HG03280 (cell line): ENCODE results near the gene MEAF6.
"Not testable (repeated sequence)": the region's sequence is repeated elsewhere in the genome, so short reads cannot be mapped to it uniquely, and the experiment has no call there.

ENCODE experiments used
- ATAC-seq: cut with Tn5 transposase; IDR thresholded peaks from one replicate; pipeline ENCODE4 v1.9.1; 2021; ENCODE audit warnings: mild to moderate bottlenecking, moderate library complexity; ENCODE audit not compliant: unreplicated experiment

Gene MEAF6

DNA sequence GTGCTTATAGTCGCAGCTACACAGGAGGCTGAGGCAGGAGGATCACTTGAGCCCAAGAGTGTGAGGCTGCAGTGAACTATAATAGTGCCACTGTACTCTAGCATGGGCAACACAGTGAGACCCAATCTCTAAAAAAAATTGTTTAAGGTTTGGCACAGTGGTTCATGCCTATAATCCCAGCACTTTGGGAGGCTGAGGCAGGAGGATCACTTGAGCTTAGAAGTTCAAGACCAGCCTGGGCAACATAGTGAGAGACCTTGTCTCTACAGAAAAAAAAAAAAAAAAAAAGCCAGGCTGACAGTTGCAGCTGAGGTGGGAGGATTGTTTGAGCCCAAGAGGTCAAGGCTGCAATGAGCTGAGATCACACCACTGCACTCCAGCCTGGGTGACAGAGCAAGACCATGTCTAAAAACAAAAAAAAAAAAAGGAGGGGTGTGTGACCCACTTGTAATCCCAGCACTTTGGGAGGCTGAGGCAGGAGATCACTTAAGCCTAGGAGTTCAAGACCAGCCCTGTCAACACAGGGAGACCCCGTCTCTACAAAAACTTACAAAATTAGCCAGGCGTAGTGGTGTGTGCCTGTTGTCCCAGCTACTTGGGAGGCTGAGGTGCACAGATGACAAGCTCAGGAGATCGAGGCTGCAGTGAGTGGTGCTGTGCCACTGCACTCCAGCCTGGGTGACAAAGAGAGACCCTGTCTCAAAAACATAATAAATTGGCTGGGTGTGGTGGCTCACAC lies 18.0 kb upstream of the MEAF6 start:
- ATAC-seq, result not testable (repeated sequence)

DNA sequence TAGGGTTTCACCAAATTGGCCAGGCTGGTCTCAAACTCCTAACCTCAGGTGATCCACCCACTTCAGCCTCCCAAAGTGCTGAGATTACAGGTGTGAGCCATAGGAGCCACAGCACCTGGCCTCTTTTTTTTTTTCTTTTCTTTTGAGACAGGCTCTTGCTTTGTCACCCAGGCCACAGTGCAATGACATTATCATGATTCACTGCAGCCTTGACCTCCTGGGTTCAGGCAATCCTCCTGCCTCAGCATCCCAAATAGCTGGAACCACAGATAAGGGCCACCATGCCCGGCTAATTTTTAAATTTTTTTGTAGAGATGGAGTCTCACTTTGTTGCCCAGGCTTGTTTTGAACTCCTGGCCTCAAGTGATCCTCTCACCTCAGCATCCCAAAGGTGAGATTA lies 15.3 kb upstream of the MEAF6 start:
- not testable (repeated sequence) for ATAC-seq

GRCh38 chr1:37519613-37520012 lies 5.0 kb upstream of the MEAF6 start:
- ATAC-seq, result no peak

- not testable (repeated sequence) for ATAC-seq
These were observed 4.4 kb upstream of the MEAF6 start for GRCh38 chr1:37518929-37519328.

- not testable (repeated sequence) for ATAC-seq
These were observed 3.7 kb upstream of the MEAF6 start for GRCh38 chr1:37518241-37518640.

- no peak for ATAC-seq
These were observed 3.0 kb upstream of the MEAF6 start for GRCh38 chr1:37517569-37517968.

- ATAC-seq, result no peak
These were observed 844 bp upstream of the MEAF6 start for GRCh38 chr1:37515185-37516034.

DNA sequence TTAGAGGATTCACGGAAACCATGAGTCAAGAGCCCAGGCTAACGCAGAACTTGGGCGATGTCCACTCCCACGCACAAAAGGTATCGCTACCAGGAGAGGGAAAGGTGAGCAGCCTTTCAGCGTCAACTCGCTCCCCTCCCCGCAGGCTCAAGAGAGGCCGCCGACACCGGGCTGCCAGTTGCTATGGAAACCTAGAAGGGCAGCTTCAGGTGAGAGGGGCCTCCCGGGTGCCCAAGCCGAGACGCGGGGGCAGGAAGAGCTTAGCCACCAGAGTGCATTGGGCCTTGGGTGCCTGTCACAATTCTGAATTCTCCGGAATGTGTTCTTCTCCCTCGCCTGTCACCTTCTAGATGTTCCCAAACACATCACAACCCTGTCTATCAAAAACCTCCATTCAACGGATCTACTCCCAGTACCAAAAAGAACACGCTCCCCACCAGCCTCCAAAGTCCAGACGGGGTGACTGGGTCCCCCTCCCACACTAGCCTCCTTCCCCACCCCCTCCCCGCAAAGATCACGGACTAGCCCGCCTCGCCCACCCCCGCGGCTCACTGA lies 694 bp downstream of the MEAF6 start:
- peak; percentile 39 for ATAC-seq

GRCh38 chr1:37509181-37509580 lies 5.4 kb downstream of the MEAF6 start:
- no peak for ATAC-seq

- no peak for ATAC-seq
These were observed 7.8 kb downstream of the MEAF6 start for GRCh38 chr1:37506740-37507139.

GRCh38 chr1:37502791-37503190 lies 11.8 kb downstream of the MEAF6 start:
- ATAC-seq, result not testable (repeated sequence)

DNA sequence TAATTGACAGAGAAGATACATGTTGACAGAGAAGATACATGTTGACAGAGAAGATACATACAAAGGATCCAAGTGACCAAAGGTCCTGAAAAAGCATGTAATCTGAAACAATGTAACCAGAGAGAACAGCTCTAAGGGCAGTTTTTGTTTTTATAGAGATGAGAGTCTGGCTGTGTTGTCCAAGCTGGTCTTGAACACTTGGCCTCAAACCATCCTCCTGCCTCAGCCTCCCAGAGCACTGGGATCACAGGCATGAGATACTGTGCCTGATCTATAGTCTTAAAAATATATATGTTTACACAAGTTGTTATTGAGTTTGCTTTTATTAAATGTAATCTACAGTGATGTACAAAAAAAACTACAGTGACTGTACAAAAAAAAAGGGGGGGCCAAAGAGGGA lies 12.5 kb downstream of the MEAF6 start:
- ATAC-seq, result no peak

- no peak for ATAC-seq
These were observed 12.9 kb downstream of the MEAF6 start for GRCh38 chr1:37501661-37502060.

DNA sequence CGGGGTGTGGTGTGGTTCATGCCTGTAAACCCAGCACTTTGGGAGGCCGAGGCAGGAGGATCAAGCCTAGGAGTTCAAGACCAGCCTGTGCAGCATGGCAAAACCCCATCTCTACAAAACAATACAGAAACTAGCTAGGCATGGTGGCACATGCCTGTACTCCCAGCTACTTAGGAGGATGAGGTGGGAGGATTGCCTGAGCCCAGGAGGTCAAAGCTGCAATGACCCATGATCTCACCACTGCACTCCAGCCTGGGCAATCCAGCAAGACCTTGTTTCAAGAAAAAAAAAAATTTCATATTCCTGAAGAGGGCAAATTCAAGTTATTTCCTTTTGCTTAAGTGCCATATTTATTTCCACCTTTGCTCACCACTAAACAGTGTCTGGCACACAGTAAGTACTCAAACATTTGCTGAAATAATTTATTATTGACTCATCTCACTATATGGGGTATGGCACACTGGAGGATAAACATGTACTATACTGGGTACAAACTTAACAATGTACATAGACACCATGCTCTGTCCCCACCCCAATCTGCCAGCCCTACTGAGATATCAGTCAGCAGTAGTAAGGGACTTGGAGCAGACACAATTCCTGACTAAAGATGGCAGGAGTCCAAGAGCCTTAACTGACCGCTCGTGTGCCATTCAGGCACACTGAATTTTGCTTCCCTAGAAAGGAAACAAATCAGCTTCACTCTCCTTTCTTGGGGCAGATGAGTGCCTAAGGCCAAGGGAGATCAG lies 15.5 kb downstream of the MEAF6 start:
- ATAC-seq, result no peak

DNA sequence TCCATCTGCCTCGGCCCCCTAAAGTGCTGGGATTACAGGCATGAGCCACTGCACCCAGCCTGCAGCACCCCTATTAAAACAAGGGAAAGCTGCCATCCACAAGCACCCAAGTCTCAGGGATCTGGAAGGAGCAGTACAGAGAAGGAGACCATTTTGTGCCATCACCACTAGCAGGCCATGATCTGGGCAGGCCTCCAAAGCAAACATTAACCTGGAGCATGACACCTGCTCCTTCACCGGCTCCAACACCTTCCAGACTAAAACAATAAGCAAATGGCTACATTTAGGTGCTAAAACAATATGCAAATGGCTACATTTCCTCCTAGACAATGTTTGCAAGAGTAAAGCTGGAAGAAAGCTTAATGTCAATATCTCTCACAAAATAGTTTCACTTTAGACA lies 16.7 kb downstream of the MEAF6 start:
- ATAC-seq, result no peak

- no peak for ATAC-seq
These were observed 18.7 kb downstream of the MEAF6 start for GRCh38 chr1:37495875-37496274.

- ATAC-seq, result no peak
These were observed 21.0 kb downstream of the MEAF6 start for GRCh38 chr1:37493336-37494098.

DNA sequence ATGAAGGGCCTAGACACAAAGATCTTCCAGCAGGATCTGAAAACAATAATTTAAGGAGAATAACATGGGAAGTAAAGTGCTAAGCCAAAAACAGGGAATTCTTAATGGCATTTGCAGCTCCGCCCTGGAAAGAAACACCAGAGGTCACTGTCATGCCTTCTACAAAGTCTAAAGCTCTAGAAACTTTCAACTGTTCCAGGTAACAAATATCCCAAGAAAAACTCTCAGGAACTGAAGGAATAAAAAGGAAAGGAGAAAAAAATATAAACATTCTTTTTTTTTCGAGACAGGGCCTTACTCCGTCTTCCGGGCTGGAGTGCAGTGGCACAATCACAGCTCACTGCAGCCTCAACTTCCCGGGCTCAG lies 27.0 kb downstream of the MEAF6 start:
- ATAC-seq, result no peak

DNA sequence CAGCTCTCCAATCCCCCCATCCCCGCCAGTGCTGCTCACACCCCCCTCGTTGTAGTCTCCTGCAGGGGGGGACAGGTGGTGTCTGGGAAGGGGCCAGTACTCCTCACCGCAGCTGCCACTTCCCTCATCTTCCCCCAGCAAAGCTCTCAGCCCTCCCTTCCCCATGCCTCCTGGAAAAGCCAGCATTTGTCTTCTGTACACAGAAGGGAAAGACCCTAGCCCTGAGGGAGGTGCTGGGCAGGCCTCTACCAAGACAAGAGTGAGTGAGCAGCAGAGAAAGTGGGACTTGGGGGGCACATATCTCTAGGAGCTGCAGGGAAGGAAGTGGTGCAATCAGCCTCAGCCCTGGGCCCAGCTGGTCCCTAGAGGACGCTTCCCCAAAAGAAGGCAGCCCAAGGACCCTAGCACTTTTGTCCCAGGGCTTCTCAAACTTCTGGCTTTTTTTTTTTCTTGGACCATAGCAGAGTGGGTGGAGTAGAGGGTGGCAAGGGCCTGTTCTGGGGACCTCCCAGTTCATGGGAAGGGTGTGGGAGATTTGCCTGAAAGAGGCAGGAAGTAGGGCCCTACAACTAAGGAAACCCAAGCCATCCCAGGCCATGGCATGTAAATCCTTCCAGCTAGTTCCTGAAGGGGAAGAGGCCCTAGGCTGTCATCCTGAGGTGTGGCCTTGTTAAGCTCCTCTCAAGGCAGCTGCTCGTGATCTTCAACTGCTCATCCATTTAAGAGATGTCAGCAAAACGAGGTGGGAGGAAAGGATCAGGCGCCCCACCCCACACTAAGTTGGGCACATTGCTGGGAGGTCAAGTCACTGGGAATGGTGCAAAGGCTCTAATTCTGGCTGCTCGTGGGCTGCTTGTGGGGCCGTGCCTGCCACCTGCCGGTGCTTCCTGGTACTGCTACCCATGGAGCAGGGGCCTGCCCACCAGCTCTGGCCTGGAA lies 27.6 kb downstream of the MEAF6 start:
- ATAC-seq, result peak; percentile 44
